GM21515 (cell line): Measurements from ENCODE around the gene RNPEPL1.

ENCODE experiments used
- ATAC-seq: cut with Tn5 transposase; IDR thresholded peaks from one replicate; pipeline ENCODE4 v1.9.1; 2021; ENCODE audit not compliant: unreplicated experiment

Gene RNPEPL1

DNA sequence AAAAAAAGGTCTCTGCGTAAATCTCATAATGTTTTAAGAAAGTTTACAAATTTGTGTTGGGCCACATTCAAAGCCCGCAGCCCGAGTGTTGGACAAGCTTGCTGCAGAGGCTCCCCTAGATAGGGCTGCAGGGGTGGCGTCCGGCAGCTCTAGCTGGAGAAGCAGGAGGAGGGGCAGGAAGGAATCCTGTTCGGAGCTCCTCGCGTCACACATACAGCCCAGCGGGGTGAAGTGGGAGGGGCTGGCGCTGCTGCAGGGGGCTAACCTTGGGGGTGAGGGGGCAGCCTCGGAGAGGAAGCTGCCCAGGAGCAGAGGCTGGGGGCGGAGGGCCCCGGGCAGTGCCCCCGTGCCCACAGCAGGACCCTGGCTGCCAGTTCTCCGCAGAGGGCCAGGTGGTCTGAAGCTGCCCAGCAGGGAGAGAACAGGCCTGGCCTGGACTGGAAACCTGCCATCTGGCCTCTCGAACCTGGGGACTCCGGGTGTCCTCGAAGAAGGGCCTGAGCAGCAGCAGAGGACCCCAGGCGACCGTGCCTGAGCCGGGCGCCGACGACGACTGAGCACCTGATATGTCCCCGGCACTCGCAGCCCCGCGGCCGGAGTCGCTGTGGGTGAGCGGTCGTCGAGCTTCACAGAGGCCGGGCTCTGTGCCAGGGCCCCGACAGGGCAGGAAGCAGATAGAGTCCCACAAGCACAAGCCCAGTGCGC lies 54.4 kb downstream of the RNPEPL1 start:
- ATAC-seq: no peak

- no peak for ATAC-seq
Observed at GRCh38 chr2:240623531-240624010, 55.3 kb downstream of the RNPEPL1 start.

GRCh38 chr2:240624011-240624949 lies 56.0 kb downstream of the RNPEPL1 start:
- no peak for ATAC-seq

DNA sequence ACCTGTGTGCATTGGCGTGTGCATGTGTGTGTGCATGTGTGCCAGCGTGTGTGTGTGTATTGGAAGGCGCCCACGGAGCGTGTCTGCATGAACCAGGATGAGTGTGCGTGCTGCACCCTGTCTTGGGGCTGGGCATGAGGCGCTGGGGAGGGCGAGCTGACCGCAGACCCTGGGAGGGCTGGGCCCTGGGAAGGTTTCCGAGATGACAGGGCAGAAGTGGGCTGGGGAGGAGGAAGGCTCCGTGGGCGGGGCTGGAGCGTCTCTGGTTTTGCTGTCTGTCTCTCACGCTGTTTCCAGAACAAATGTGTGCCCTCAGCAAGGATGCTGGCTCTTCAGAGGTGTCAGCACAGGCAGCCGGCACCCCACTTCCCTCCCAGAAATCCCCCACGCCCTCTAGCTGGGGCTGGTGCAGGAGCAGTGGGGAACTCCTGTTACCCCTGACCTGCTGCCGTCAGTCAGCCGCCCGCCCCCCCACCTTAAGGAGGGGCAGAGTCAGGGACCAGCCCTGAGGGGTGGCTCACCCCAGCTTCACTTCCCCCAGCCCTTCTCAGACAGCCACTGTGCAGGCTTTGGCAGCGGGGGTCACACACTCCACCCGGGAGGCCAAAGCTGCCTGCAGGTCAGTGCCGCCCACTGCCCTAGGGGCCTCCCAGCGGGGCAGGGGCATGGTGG lies 56.8 kb downstream of the RNPEPL1 start, which contains the start of gene GPR35:
GPR35 (plus strand) TSS at position 531 of the 672 bp plus-strand sequence. CDS start 4,473 bp downstream, outside the sequence.
- no peak for ATAC-seq

DNA sequence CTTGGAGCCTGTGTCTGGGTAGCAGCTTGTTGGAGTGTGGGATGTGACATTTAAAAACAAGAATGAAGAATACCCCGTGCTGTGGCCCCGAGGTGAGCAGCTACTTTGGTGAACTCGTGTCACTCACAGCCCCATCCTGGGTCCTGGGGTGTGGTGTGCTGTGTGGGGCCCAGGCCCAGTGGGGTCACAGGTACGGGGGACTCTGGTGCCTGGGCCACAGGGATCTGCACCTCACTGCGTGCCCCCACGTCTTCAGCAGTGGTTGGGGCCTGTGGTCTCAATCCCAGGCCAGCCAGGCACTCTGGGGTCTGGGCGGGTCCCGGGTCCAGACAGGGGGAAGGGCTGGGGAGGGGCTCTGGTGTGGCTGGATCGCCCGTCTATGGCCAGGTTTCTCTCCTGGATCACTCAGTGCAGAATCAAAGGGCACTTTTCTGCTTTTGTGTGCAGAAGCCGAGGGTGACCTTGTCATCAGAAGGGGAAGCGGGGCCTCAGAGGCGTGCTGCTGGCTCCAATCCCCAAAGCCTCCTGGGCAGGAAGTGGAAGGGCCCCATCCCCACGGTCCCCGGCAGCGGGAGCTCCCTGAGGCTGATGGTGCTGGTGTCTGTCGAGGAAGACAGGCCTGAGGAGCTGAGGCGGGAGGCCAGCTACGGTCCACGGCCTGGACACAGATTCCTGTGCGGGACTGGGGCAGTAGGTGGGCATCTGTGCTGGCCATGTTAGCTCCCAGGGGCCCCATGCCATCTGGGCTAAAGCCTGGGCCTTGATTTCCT lies 58.4 kb downstream of the RNPEPL1 start:
- ATAC-seq: no peak

GRCh38 chr2:240627736-240628506 lies 59.6 kb downstream of the RNPEPL1 start:
- ATAC-seq: no peak

- ATAC-seq: no peak
Observed at GRCh38 chr2:240628507-240628807, 60.2 kb downstream of the RNPEPL1 start.

- no peak for ATAC-seq
Observed at GRCh38 chr2:240628808-240629618, 60.7 kb downstream of the RNPEPL1 start.

GRCh38 chr2:240629619-240629967 lies 61.3 kb downstream of the RNPEPL1 start:
- no peak for ATAC-seq

DNA sequence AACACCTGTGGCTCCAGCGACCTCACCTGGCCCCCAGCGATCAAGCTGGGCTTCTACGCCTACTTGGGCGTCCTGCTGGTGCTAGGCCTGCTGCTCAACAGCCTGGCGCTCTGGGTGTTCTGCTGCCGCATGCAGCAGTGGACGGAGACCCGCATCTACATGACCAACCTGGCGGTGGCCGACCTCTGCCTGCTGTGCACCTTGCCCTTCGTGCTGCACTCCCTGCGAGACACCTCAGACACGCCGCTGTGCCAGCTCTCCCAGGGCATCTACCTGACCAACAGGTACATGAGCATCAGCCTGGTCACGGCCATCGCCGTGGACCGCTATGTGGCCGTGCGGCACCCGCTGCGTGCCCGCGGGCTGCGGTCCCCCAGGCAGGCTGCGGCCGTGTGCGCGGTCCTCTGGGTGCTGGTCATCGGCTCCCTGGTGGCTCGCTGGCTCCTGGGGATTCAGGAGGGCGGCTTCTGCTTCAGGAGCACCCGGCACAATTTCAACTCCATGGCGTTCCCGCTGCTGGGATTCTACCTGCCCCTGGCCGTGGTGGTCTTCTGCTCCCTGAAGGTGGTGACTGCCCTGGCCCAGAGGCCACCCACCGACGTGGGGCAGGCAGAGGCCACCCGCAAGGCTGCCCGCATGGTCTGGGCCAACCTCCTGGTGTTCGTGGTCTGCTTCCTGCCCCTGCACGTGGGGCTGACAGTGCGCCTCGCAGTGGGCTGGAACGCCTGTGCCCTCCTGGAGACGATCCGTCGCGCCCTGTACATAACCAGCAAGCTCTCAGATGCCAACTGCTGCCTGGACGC lies 61.9 kb downstream of the RNPEPL1 start:
- no peak for ATAC-seq
